H1 (cell line): ENCODE results near the gene TMEM117. TPM values are rescaled to one million over a fixed set of nuclear protein-coding genes. Genes with fewer than 3 reads are reported as not detected.

Experiments
- FOSL1 ChIP-seq: IDR thresholded peaks from 2 replicates; pipeline ENCODE4 v1.6.1; 2011; ENCODE audit warnings: mild to moderate bottlenecking, low read depth, low read length, moderate library complexity; ENCODE audit not compliant: insufficient read depth
- KDM4A ChIP-seq: IDR thresholded peaks from one replicate; pipeline ENCODE4 v1.7.1; 2012; ENCODE audit warnings: low read depth, mild to moderate bottlenecking, moderate library complexity, low read length, inconsistent platforms; ENCODE audit not compliant: severe bottlenecking
- PHF8 ChIP-seq: fragments of 200-600 bp; sonication (generic); conservative IDR thresholded peaks from 2 replicates; pipeline ENCODE4 v1.7.1; 2012; ENCODE audit warnings: low read depth, mild to moderate bottlenecking, inconsistent platforms, low read length, moderate library complexity
- RBBP5 ChIP-seq: IDR thresholded peaks from 2 replicates; pipeline ENCODE4 v1.7.1; 2012; ENCODE audit warnings: low read depth, mild to moderate bottlenecking, inconsistent platforms, low read length, moderate library complexity, borderline replicate concordance
- RFX5 ChIP-seq: IDR thresholded peaks from 2 replicates; pipeline ENCODE4 v1.6.1; 2011; ENCODE audit warnings: low read depth, low read length, improper control_type of control experiment, borderline replicate concordance
- TBP ChIP-seq: IDR thresholded peaks from 2 replicates; pipeline ENCODE4 v1.6.1; 2011; ENCODE audit warnings: low read depth, low read length, improper control_type of control experiment
- polyA plus RNA-seq, 7 experiments: library from polyadenylated mRNA; depleted of rRNA in 3 of 7; stranded (reverse) in 5 of 7; unstranded in 2 of 7; fragments of >200 nt in 5 of 7; fragments of 200-250 nt in 2 of 7; gene quantifications; 1 replicate in 5 of 7; 2 replicates in 1 of 7; 4 replicates in 1 of 7; pipeline versions ENCODE4 v1.2.1 to v1.2.3, GENCODE V29; 2011 to 2013; ENCODE audit warnings: missing spikeins in 2 of 7, mixed read lengths in 2 of 7
- total RNA-seq: library from RNA; stranded (reverse); fragmentation: NEBNext Ultra II Directional; extraction: Animal tissue kit (Norgen Biotek cat#: 25700); gene quantifications from 2 replicates; pipeline ENCODE4 v1.2.1, GENCODE V29; 2021
- TF ChIP-seq, protein P1 (sequence below), 3 experiments: IDR thresholded peaks; 1 replicate in 2 of 3; 2 replicates in 1 of 3; pipeline versions ENCODE4 v1.5.1 to v1.6.1; 2011; ENCODE audit warnings: low read length in 3 of 3, mild to moderate bottlenecking in 3 of 3, inconsistent platforms in 2 of 3, low read depth in 1 of 3, moderate library complexity in 1 of 3; ENCODE audit not compliant: insufficient read depth in 1 of 3; ENCODE audit errors: control extremely low read depth in 1 of 3

Gene TMEM117
- total and polyA plus RNA-seq, 2 of the 8 experiments (the other 6 are each of a cell fraction or from before 2014, with no cell fraction given) = 0.80 to 1.4 TPM

DNA sequence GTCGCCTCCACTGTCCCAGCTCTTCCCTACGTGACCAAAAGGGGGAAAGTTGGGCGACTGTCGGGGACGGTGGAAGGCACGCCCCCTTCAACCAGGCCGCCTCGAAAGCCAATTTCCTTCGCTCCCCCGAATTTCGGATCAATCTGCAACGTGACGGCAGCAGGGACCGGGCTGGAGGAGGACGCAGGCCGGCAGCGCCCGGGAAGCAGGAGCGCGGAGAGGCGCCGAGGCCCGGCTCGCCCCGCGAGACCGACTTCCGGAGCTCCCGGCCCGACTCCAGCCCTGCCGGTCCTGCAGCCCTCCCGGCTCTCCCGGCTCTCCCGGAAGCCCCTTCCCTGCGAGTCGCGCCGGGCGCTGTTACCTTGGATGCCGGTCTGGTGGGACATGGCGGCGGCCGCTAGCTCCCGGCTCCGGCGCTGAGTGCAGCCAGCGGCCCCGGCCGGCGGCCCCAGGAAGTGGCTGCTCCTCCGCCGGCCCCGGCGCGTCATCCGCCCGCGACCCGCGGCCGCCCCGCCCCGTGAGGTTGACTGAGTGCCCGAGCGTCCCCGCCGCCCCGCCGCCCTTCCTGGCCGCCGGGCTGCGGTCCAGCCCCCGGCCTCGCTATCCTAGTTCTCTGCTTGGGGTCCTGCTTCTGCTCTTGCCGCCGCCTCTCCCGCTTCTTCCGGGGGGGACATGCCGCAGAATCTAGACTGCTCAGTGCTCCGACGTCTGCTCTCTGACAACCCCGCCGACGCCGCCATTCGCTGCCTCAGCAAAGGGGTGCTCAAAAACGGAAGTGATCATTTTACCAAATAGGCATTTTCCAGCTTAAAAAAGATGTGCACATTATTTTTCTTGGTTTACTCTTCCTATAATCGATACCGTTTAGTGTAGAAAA lies 29.8 kb upstream of the TMEM117 start, which contains the start of gene TWF1 (continued):
- TF ChIP-seq, protein P1, sequence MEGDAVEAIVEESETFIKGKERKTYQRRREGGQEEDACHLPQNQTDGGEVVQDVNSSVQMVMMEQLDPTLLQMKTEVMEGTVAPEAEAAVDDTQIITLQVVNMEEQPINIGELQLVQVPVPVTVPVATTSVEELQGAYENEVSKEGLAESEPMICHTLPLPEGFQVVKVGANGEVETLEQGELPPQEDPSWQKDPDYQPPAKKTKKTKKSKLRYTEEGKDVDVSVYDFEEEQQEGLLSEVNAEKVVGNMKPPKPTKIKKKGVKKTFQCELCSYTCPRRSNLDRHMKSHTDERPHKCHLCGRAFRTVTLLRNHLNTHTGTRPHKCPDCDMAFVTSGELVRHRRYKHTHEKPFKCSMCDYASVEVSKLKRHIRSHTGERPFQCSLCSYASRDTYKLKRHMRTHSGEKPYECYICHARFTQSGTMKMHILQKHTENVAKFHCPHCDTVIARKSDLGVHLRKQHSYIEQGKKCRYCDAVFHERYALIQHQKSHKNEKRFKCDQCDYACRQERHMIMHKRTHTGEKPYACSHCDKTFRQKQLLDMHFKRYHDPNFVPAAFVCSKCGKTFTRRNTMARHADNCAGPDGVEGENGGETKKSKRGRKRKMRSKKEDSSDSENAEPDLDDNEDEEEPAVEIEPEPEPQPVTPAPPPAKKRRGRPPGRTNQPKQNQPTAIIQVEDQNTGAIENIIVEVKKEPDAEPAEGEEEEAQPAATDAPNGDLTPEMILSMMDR (IDR thresholded peaks at IDR 0.05; ENCODE audit: control extremely low read depth in 1 of 3, insufficient read depth in 1 of 3, low read depth in 1 of 3, low read length in 3 of 3) = peak; percentile 27 to 43 (median 43); a peak in 3 of 4 replicates
- TF ChIP-seq FOSL1 = no peak
- peak; percentile 83 for TF ChIP-seq KDM4A
- TF ChIP-seq RBBP5 = peak; percentile 94; the same call in 1 of the 2 replicates
- peak; percentile 94 for TF ChIP-seq PHF8
- no peak for TF ChIP-seq RFX5
- peak; percentile 62 for TF ChIP-seq TBP
